GM18907 (cell line): ENCODE data around the gene ZMYM2.

ENCODE experiments used
- ATAC-seq: cut with Tn5 transposase; IDR thresholded peaks from one replicate; pipeline ENCODE4 v1.9.1; 2021; ENCODE audit warnings: mild to moderate bottlenecking, moderate library complexity; ENCODE audit not compliant: unreplicated experiment

The ZMYM2 gene

DNA sequence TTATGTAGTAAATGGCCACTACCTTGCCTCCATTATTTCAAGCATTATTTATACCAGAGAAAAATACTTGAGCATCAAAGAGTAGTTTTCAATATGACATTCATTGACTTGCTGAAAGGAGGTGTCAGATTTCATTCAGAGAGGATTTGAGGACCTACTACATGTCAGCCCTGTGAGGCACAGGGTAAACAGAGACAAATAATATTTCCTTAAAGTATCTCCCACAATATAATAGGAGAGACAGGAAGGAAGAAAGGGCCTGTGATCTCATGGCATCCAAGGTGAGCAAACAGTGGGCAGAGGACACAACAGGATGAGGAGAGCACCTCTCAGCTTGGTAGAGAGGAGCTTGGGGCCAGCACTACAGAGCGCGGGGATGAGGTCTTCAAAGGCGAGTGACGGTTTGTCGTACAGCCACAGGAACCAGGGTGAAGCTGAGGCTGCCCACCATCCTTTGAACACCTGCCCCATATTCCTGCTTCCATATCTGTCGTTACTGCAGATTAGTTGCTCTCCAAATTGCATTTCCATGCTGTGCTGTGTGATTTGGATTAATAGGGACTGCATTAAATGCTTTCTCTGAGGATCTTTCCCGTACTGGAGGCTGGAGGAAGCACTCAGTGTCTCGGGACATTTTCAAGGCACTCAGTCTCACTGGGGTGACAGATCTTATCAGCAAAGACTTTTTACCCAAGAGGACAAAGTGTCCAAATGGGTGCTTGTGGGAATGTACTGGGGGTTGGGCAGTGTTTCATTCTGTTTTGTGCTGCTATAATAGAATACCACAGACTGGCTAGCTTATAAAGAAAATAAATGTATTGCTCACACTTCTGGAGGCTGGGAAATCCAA lies 143.2 kb downstream of the ZMYM2 start:
- no peak for ATAC-seq

DNA sequence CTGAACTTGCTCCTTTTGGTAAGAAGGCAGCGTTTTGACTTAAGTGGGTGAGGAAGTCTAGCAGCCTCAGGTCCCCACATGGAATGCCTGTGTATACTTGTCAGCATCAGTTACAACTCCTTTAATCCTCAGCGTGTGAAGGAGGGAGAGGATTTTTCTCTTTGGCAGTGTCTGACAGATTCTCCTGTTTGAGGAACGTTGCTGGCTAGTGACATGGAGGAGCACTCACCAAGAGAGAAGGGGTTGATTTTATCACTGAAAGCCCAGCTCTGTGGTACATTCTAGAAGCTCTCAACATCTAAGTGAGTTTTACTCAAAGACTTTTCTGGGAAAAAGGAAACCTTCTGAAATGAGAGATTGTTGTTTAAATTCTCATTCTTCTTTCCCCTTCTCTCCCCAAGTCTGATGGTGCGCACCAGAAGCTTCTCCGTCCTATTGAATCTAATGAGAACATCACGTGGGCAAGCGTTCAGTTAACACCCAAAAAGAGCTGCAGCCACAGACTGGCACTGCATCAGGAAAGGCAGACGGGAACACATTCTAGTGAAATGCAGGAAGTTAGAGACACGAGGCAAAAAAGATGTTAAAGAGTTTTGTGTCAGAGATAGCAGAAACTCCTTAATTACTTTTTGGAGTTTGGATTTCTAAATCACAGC lies 144.1 kb downstream of the ZMYM2 start:
- ATAC-seq: no peak

DNA sequence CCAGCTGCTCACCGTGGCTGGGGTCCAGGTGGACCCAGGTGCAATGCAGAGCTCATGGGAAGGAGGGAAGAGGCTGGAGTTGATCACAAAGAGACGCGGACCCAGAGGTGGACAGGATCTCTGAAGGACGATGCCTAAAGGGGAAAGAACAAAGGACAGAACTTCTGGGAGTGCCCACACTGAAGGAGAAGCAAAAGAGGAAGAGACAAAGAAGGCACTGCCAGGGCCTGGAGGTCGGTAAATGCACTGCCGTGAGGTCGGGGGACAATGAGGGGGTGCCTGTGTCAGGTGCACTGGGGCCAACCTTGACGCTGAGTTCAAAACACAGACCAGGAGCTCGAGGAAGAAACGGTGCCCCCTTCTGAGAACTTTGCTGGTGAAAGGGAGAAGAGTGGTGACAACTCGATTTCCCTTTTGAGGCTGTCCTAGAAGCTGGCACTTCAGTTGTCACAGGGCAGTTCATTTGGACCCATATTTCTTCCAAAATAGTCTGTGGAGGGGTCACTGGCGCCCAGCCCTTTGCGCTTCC lies 146.7 kb downstream of the ZMYM2 start:
- no peak for ATAC-seq

DNA sequence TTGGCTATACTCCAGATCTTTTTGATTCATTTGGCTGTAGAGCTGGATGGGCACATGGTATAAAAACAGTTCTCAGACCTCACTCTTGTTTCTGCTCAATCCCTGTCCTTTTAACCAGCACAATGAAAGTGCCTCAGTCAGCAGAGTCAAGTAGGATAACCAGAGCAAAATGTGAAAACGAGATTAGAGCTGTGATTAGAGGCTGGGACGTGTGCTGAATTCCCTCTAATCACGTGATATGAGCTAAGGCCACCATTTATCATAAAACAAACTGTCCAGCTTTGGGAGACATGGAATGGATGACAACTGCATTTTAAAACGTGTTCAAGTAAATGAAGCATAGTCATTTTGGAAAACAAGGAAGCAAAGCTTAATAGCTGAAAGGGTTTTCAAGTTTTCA lies 148.2 kb downstream of the ZMYM2 start:
- ATAC-seq: no peak

DNA sequence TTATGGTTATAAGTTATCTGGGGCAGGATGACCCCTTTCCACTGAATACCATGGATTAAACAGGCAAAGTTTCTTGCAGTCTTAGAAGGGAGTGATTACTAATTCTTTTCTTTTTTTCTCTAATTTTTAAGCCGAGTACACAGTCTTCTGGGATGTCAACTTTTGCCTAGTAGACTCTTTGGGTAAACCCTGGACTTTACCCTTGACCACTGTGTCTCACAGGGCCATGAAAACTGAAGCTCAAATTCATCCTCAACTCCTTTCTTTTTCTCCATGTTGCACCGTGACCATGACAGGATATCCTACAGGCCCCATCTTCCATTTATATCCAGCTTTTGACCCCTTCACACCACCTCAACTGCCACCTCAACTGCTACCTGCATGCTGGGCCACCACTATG lies 150.5 kb downstream of the ZMYM2 start:
- no peak for ATAC-seq

DNA sequence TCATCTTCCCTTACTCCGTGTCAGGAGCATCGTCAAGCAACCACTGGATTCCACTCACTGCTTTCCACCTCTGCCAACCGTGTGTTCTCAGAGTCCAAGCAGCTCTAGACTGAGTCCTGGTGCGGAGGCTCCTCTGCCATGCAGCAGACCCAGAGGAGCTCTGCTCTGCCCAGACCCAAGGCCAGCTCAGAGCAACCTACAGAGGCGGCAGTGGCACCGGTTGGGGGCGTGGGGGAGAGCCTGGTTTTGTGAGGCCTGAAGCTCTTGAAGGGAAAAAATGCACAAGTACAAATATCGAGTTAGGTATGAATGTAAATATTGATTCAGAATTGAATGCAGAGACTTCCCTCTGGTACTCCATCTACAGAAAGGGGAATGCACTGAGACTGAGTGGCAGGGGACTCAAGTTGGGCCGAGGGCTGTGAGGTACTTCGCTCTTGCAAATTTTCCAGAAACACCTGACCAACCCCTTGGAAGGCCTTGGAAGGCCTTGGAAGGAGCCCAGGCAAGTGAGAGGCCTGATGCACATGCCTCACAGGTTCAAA lies 155.6 kb downstream of the ZMYM2 start:
- no peak for ATAC-seq

DNA sequence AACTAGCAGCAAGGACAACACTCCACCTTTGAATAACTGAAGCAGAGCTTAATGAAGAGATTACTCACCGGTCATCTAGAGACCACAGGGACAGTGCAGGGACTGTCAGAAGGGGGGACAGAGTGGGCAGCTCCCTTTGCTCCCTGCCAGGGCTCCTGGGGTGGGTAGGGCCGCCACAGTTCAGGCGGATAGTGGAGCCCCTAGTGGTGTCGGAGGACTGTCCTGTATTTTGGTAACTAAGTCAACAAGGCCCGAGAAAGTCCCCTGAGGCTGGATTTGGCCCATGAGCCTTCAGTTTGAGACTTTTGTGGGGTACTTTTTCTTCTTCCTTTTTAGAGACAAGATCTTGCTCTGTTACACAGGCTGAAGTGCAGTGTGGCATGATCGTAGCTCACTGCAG lies 157.7 kb downstream of the ZMYM2 start:
- ATAC-seq: no peak

DNA sequence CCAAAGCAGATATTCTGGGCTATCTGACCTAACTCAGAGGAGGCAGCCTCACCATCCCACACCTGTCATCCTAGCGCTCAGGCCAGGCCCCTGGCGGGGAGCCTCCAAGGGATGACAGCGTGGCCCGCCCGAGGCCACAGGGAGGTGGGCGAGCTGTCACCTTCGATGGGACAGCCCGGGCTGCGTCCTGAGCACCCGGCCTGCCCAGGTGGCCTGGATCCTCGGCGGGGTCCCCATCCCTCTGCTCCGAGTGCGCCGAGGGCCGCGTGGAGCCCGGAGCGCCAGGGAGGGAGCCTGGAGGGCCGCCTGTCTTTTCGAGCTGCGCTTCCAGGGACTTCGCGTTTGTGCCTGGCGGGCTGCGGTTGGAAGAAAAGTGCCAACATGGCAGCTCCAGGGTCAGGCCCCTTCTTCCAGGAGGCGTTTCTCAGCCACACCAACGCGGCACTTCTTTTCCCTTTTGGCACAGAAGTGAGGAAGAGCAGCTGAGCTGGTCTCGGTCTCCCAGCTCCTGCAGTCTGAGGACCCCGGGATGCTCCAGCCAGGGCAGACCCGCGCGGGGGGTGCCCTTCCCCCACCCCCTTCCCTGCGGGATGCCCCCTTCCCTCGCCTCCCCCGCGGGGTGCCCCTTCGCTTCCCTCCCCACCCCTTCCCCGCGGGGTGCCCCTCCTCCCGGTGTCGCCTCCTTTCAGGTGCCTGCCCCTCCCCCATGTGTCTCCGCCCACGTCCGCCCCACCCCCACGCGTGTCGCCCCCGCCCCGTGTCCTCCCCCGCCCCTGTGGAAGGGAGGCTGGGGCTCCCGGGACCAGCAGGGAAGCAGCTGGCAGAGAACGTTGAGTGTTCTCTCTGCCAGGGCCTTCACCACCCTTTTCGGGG lies 160.0 kb downstream of the ZMYM2 start:
- peak; percentile 6 for ATAC-seq

DNA sequence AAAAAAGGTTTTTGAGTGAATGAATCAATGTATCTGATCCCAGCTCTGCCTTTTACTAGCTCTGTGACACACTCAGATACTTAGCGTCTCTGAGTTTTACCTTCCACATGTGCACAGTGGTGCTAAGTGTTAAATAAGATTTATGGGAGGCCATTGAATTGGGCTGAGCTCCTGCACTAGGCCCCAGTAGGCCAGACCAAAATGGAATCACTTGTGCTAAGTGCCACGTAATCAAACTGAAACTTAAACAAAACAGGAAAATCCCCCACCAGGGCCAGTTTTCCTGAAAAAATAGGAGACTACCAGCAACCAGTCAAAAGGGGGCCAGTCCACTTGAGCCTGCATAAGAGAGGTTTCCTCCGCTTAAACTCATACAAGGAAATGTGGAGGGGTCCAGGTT lies 161.4 kb downstream of the ZMYM2 start:
- ATAC-seq: no peak

DNA sequence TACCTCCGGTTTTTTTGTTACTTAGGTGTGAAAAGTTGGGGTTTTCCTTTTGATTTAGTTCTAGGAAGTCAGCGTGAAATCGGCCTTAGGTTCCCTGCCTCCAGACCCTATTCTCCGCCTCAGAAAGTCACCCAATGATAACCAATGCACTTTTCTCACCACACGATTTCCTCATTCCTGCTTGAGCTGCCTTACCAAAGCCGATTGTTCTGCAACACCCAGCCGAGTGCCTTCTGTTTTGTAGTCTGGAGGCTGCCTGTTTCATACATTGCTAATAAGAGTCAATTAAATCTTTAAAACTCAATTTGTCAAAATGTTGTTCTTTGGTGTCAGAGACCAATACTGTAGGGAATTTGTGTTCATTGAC lies 162.6 kb downstream of the ZMYM2 start:
- no peak for ATAC-seq

DNA sequence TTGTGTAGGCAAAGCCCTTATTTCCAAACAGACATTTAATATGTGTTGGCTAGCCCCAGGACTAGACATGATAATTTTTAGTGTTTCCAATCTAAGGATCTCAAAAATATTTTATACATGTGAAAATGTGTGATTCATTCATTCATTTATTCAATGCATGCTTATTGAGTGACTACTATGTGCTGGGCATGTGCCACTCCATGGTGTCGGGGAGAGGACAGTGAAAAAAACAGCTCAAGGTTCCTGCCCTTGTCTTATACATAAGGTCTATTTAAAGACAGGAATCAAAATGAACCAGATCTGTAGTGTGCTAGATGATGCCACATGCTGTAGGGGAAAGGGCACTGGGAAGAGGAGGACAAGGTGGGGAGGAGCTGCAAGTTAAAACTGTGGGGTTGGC lies 165.8 kb downstream of the ZMYM2 start:
- no peak for ATAC-seq

DNA sequence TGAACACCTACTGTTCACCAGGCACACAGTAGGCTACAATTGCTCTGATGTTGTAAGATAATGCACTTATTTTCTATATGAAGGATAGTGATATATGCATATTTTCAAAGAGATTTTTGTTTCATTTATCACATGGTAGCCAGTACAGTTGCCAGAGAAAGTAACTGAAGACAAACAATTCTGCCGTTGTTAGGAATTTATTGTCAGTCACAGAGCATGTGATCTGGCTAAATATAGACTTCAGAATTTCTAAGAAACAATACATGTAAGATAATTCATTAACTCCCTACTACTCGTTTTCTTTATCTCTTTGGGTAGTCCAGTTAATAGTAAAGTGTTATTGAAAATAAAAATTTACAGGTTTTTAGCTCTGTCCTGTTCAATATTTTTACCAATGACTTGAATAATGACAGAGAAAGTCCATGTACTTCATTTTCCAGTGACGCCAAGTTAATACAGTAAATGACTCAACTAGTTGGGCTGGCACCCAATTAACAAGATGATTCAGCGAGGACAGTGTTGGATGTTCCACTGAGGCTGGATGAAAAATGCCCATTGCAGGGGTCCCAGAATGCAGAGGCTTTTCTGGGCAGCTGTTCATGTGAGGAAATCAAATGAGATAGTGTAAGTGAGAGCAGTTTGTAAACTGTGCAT lies 166.7 kb downstream of the ZMYM2 start:
- no peak for ATAC-seq

DNA sequence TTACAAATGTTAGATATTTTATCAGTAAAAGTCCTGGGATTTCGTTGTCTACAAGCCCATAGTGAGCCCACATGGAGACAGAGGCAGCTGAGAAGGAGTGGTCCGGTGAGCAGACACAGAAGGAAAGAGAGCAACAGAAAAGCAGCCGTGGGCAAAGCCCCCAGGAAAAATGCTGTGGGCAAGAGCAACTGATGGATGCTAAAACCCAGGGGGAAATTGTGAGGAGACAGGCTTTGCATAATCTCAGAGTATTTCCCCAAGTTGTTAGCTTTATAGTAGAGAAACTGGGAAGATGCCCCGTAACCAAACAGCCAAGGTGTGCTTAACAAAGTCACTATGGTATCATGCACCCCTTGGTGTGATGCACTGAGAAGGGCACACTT lies 167.2 kb downstream of the ZMYM2 start:
- no peak for ATAC-seq

DNA sequence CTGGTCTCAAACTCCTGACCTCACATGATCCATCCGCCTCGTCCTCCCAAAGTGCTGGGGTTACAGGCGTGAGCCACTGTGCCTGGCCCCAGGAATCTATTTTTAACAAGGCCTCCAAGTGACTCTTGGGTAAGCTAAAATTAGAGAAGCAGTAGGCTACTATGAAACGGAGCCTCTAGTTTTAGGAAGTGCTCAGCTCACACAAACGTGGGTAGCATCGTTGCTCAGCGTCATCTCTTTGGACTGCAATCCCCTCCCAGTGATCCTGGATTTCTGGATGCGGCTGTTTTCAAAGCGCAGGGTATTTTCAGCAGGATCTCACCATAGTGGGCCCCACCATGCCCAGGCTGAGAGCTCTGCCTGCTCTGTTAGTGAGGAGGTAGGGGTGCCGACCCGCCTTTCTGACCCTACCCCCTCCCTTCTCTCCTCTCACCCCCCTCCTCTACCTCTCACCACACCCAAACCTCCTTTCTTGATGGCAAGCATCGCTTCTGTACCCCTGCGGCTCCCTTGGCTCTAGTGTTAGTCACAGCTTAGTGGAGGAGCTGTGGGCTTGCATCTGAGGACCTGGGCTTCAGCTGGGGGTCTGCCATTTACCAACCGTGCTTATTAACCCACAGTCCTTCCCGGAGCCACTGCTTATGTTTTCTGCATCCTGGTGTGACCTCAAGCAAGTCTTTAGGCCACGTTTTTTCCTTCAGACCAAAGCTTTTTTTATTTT lies 168.2 kb downstream of the ZMYM2 start:
- no peak for ATAC-seq

DNA sequence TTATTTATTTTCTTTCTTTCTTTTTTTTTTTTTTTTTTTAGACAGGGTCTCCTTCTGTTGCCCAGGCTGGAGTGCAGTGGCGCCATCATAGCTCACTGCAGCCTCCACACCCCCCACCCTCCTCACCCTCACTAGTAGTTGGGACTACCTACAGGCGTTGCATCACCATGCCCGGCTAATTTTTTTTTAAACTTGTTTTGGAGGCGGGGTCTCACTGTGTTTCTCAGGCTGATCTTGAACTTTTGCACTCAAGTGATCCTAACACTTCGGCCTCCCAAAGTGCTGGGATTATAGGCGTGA lies 168.7 kb downstream of the ZMYM2 start:
- peak; percentile 25 for ATAC-seq

DNA sequence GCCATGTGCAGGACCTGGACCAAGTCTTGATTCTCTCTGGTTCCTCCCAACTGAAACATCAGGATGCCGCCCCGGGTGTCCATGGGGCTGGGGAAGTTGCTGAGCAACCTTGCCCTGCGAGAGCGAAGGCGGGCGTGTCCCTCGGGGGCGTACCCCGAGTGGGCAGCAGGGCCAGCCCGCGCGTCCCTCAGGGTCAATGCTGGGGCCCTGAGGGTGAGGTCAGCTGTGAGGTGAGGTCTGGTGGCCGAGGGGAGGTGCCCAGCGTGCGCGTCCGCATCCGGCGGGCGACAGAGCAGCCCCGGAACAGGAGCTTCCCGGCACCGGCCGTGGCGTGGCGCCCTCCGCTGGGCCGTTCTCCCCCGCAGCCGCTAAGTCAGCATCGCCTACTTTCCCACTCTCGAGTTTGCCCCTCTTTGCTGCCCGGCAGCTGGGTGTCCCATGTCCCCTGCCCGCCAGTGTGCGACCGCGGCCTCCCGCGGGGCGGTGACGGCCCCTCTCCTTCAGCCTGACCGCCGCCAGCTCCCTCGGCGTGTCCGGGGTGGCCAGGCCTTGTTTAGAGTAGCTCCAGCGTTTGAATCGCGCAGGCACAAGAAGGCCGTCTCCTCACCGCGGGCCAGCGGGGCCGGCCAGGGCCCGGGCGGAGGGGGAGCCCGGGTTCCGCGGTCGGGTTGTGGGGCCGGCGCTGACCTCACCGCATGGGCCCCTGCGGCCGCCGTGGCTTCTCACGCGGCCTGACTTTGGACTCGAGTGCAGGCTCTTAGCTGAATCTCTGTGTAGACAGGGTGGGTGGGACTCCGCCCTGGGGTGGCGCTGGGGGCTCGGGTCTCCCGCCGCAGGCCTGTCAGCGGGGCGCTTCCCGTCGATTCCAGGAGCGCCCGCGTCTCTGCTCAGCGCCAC lies 169.3 kb downstream of the ZMYM2 start:
- ATAC-seq: peak; percentile 84

DNA sequence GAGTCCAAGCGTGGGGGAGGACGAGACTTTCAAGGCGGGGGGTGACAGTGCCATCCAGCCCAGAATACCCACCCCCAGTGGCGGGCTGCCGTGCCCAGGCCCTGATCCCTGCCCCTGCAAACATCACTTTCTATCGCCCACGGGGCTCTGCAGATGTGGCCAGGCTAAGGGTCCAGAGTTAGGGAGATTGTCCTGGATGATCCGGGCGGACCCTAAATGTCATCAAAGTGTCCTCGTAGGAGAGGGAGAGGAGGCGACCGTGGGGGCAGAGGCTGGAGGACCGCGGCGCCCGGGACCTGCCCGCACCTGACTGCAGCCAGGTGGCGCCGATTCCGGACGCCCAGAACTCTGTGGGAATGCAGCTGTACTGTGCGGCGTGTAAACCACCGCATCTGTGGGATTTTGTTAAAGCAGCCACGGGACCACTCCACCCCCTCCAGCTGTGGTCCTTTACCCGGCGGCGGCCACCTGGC lies 170.0 kb downstream of the ZMYM2 start:
- peak; percentile 26 for ATAC-seq

DNA sequence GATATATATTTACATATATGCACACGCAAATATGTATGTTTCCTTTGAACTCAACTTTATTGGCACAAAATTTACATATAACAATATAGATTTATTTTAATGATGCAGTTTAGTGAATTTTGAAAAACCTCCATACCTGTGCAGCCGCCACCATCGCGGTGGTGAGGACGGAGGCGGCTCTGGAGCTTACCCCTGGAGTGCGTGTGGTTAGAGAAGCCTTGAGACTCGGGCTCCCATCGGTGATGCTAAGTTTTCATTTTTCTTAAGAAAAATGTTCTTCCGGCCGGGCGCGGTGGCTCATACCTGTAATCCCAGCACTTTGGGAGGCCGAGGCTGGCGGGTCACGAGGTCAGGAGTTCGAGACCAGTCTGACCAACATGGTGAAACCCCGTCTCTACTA lies 170.5 kb downstream of the ZMYM2 start:
- ATAC-seq: no peak

DNA sequence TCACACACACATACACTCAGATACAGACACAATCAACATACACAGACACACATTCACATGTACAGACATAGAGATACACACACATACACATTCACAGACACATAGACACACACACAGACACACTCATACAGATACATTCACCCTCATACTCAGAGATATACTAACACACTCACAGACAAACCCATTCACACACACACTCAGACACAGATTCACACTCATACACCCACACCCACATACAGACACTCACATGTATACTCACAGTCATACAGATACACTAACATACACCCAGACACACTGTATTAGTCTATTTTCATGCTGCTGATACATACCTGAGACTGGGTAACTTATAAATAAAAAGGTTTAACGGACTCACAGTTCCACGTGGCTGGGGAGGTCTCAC lies 171.5 kb downstream of the ZMYM2 start:
- ATAC-seq: no peak
